GM12892 (cell line): ENCODE data around the gene SRCIN1.
"Not testable (repeated sequence)": the region's sequence is repeated elsewhere in the genome, so short reads cannot be mapped to it uniquely, and the experiment has no call there.

Experiments
- DNase-seq: peaks from one replicate; pipeline ENCODE4 v3.0.0; 2011; ENCODE audit not compliant: insufficient read length
- FAIRE-seq: peaks from 2 replicates; lab custom pipeline; 2011; peaks lifted over from hg19 to GRCh38; lab: Jason Lieb, UNC
- POLR2A ChIP-seq: IDR thresholded peaks from 2 replicates; pipeline ENCODE4 v1.6.1; 2011; ENCODE audit warnings: low read depth, low read length, control low read depth
- POLR2AphosphoS5 ChIP-seq: IDR thresholded peaks from 2 replicates; pipeline ENCODE4 v1.6.1; 2011; ENCODE audit warnings: low read depth, low read length, control low read depth
- TAF1 ChIP-seq: IDR thresholded peaks from 2 replicates; pipeline ENCODE4 v1.6.1; 2011; ENCODE audit warnings: low read depth, mild to moderate bottlenecking, control low read depth, low read length, borderline replicate concordance

The SRCIN1 gene

DNA sequence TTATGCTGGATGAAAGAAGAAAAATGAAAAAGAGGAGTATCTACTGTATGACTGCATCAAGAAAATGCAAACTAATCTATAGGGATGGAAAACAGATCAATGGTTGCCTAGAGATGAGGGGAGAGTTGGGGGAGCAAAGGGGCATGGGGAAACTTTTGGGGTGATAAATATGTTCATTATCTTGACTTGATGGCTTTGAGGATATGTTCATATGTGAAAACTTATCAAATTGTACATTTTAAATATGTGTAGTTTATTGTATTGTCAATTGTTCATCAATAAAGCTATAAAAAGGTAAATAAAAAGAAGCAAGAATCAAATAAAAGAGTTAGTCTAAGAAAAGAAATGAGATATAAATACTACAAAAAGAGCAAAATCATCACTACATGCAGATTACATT is 19.7 kb upstream of the SRCIN1 start:
- FAIRE-seq, result no peak
- no peak for TF ChIP-seq POLR2AphosphoS5
- no peak for DNase-seq

DNA sequence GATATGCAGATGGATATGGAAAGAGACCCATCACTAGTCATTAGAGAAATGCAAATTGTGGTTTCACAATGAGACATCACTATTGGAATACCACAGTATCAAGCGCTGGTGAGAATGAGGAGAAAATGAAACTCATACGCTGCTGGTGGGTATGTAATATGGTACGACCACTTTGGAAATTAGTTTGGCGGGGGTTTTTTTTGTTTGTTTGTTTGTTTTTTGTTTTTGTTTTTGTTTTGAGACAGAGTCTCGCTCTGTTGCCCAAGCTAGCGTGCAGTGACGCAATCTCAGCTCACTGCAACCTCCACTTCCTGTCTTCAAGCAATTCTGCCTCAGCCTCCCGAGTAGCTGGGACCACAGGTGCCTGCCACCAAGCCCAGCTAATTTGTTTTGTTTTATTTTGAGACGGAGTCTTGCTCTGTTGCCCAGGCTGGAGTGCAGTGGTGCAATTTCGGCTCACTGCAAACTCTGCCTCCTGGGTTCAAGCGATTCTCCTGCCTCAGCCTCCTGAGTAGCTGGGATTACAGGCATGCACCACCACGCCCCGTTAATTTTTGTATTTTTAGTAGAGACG is 19.1 kb upstream of the SRCIN1 start:
- not testable (repeated sequence) for FAIRE-seq, DNase-seq

DNA sequence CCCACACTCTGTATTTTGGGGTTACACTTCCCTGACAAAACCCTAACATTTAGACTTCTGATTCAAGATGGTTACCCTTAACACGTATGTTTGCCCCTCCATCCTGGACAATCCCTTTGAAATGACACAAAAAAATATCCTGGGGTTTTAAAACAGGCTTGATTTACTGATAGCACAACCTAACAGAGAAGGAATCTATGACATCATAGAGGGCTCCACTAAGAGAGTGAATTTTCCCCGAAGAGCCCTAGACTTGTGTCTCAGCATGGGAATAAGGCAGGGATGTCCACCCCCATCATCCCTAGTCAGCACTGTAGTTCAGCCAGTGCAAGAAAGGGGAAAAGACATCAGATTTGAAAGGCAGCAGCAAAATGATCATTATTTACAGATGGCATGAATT is 15.8 kb upstream of the SRCIN1 start:
- TF ChIP-seq POLR2AphosphoS5, result no peak
- no peak for TF ChIP-seq TAF1
- no peak for TF ChIP-seq POLR2A
- DNase-seq (no peak), FAIRE-seq (no peak)

DNA sequence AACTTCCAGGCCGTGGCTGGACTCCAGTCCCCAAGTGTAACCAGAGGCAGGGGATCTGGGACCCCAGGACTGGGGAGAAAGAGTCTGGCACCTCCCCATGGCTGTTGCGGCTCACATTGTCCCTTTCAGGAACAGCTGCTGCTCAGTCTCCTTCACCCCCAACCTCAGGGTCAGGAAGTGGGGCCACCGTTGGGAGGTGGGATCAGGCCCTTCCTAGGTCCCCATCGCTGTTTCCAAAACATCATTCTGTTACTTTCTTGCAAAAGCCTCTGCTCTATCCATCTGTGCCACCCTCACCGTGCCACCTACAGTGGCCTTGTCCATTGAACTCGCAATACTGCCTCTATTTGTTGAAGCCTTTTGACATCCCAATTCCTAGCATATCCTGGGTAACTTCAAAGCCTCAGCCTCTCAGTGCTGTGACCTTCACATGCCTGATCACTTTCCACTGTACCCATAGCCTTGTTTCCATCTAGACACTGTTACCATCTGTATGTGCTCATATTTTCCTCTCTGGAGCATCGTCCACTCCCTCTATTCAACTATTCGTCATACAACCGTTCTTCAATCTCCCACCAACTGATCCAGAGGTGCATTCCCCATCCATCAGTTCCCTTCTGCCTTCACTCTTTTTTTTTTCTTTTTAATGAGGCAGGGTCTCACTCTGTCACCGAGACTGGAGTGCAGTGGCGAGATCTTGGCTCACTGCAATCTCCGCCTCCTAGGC is 15.0 kb upstream of the SRCIN1 start:
- TF ChIP-seq POLR2A, result no peak
- TF ChIP-seq POLR2AphosphoS5, result no peak
- no peak for TF ChIP-seq TAF1
- FAIRE-seq, result no peak
- no peak for DNase-seq

DNA sequence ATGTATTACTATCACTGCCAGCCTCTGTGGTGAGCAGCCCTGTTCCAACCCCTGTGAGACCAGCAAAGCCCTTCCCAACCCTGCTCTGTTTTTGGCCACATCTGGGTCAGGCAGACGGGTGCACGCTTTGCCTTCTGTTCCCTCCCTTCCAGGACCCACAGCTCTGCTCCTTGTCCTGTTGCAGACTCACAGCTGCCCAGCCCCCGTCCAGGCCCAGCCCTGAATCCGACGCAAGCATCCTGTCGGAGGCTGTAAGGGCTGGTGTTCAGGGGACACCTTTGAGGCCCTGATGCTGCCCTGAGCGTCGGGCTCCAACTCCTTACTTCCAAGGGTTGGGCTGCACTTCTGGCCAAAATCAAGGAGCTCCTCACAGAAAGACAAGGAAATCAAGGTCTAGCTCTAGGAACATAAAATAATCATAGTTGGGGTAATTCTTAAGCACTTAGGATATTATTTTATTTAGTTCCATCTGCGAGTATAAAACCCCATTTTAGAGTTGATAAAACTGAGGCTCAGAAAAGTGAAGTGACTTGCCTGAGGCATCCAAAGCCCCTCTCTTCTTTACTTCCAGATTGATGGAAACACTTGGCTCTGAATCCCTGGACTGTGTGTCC is 14.3 kb upstream of the SRCIN1 start:
- DNase-seq (no peak), FAIRE-seq (no peak)
- TF ChIP-seq POLR2A (no peak), TAF1 (no peak)

DNA sequence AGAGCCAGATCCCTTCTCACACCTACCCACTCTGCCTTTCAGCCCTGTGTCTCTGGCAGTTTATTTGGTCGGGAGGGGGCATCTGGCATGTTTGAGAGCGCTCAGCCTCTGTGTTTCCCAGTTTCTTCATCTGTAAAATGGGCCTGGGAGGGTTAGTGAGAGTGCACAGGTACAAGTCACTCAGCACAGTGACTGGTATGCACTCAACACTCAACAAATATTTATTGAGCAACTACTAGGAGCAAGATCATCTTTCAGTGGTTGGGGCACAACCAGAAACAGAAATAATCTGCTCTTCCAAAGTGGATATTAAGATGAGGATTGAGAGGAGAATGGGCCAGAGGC is 13.7 kb upstream of the SRCIN1 start:
- no peak for FAIRE-seq
- no peak for TF ChIP-seq POLR2A
- no peak for TF ChIP-seq TAF1
- TF ChIP-seq POLR2AphosphoS5, result no peak
- DNase-seq, result no peak

DNA sequence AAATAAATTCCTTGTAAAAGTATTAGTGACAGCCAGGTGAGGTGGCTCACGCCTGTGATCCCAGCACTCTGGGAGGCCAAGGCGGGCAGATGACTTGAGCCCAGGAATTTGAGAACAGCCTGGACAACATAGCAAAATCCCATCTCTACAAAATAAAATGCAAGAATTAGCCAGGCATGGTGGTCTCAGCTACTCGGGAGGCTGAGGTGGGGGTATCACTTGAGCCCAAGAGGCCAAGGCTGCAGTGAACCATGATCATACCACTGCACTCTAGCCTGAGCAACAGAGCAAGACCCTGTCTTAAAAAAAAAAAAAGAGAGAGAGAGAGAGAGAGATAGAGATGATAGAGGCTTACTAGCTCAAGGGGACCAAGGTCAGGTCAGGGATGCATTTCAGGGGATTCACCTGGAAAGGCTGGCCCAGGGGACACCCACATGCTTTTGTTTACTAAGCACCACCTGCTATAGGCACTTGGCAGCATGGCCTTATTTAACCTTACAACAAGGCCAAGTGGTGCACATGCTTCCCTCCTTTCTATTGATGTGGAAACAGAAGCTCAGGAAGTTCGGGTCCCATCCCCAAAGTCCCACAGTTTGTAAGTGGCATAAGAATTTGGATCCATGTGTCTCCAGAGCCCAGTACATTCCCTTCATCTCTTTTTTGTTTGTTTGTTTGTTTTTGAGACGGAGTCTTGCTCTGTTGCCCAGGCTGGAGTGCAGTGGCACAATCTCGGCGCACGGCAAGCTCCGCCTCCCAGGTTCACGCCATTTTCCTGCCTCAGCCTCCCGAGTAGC is 12.4 kb upstream of the SRCIN1 start:
- FAIRE-seq, result no peak

DNA sequence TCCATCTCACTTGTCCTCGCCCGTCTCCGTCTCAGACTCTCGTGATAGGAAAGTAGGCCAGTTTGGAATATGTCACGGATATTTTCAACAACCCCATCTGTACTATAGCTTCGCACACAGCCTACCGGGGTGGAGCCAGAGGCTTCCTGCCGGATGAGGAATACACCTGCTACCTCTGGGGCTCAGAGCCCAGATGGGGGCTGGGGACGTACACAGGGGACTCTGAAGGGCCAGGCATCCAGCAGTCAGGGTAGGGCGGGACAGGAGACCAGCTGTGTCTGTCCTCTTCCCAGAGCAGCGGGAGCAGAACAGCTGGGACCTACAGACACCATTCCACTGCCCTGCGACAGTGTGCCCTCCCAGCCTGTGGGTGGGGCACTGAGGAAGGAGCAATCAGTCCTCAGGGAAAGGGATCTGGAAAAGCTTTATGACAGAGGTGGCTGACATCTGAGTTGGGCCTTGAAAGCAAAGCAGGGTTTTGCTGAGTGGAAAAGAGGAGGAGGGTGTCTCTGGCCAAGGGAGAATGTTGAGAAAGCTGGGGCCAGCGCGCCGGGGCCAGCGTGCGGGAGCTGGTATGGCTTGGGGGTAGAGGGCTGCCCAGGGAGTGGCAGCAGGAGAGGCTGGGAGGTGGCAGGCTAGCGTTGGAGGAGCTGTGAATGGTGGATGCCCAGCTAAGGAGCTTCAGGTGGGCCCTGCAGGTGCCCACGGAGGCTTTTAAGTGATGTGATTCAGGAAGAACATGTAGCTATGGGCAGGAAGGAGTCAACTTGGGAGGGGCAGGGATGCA is 11.5 kb upstream of the SRCIN1 start:
- no peak for TF ChIP-seq POLR2A
- TF ChIP-seq POLR2AphosphoS5, result no peak
- no peak for TF ChIP-seq TAF1

More for the DNA sequence above, 12.4 kb upstream of the SRCIN1 start:
- TF ChIP-seq POLR2AphosphoS5, result no peak
- TF ChIP-seq POLR2A, result no peak
- no peak for TF ChIP-seq TAF1
- DNase-seq, result peak; percentile 12

DNA sequence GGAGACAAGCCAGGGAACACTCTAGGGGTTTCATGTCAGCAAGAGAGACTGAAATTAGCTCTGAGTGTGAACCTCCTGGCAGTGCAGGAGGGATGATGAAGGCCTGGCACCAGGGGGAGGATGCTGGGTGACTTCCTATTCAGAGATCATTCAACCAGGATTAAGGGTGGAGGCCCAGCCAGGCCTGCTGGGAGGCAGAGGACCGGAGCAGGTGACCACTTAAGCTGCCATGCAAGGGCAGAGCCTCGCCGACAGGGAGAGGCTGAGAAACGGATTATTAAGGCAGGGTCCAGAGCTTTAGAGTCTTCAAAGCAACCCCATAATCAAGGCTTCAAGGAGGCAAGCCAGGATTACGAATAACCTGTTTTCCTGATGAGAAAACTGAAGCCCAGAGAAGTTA is 10.6 kb upstream of the SRCIN1 start:
- TF ChIP-seq TAF1, result no peak
- no peak for TF ChIP-seq POLR2A
- TF ChIP-seq POLR2AphosphoS5, result no peak
- no peak for DNase-seq
- FAIRE-seq, result no peak

More for the DNA sequence above, 11.5 kb upstream of the SRCIN1 start:
- FAIRE-seq (no peak), DNase-seq (no peak)

DNA sequence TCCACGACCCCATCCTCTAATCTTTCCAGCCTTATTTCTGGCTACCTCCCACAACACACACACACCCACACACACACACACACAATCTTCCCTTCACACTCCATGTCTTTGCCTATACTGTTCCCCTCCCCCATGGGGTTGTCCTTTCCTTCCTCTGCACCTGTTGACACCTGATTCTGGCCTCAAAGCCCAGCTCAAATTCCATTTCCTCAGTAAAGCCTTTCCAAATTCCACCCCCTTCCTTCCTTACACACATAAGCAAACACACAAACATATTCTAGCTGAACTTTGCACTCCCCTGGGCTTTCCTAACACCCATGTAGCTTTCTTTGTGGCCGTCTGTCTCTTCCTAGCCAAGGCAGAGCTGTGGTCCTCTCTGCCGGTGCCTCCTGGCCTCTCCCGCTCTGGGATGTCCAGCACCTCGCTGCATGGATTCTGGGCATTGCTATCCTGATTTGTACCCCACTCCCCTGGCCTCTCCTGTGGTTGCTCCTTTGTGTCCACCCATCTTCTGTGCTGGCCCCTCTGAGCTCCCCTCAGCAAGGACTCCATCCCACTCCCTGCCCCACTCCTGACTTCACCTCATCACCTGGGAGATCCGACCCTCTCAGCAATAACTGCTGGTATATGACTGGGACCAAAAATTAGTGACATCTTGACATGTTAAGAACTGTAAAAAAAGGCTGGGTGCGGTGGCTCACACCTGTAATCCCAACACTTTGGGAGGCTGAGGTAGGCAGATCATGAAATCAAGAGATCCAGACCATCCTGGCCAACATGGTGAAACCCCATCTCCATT is 8.4 kb upstream of the SRCIN1 start:
- TF ChIP-seq POLR2A (no peak), TAF1 (no peak), POLR2AphosphoS5 (no peak)
- FAIRE-seq (no peak), DNase-seq (no peak)

DNA sequence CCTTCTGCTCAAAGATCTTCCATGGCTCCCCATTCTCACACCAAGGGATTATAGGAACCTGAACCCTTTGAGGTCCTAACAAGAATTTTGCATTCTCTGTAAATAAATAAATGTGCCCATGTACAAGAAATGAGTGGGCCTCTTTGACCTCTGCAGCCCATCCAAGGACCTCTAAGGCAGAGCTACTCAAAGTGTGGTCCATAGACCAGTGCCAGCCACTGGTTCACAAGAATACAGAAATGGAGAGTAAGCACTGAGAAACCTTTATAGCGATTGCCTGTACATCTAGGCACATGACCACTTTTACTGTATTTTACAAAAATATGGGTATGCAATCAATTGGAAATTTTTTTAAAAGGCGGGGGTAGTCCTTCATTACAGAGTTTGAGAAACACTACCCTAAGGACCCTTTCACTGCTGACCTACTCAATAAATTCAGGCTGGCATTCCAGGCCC is 7.8 kb upstream of the SRCIN1 start:
- FAIRE-seq (no peak), DNase-seq (no peak)
- TF ChIP-seq POLR2AphosphoS5 (no peak), TAF1 (no peak), POLR2A (no peak)
